Astrocyte (in vitro differentiated cells and primary cell): ENCODE measurements around the gene RAD51AP1. TPM values are rescaled to one million over a fixed set of nuclear protein-coding genes. Genes with fewer than 3 reads are reported as not detected.
A peak's percentile ranks its signal among the peaks of the same experiment; 100 is the strongest.
"Not testable (repeated sequence)": the region's sequence is repeated elsewhere in the genome, so short reads cannot be mapped to it uniquely, and the experiment has no call there.

Experiments used
- DNase-seq: peaks from one replicate; pipeline ENCODE4 v3.0.0-alpha.2; 2010; ENCODE audit warnings: low read depth
- FAIRE-seq: peaks from 2 replicates; lab custom pipeline; 2011; peaks lifted over from hg19 to GRCh38; lab: Jason Lieb, UNC
- H2AFZ ChIP-seq: 2 replicates; pipeline ENCODE4 v1.6.0; 2012; ENCODE audit warnings: low read depth, low read length, inconsistent platforms
- H3K27ac ChIP-seq: 2 replicates; pipeline ENCODE4 v1.5.1; 2011; ENCODE audit warnings: low read depth, low read length, inconsistent platforms
- H3K27me3 ChIP-seq: 2 replicates; pipeline ENCODE4 v1.6.0; 2011; ENCODE audit warnings: low read length, inconsistent platforms; ENCODE audit not compliant: insufficient read depth
- H3K36me3 ChIP-seq: 2 replicates; pipeline ENCODE4 v1.5.1; 2011; ENCODE audit warnings: low read length, inconsistent platforms; ENCODE audit not compliant: insufficient read depth
- H3K4me1 ChIP-seq: 2 replicates; pipeline ENCODE4 v1.5.1; 2011; ENCODE audit warnings: low read length, inconsistent platforms; ENCODE audit not compliant: insufficient read depth
- H3K4me2 ChIP-seq: 2 replicates; pipeline ENCODE4 v1.6.0; 2012; ENCODE audit warnings: low read length, inconsistent platforms
- H3K4me3 ChIP-seq: 2 replicates; pipeline ENCODE4 v1.5.1; 2011; ENCODE audit warnings: low read depth, mild to moderate bottlenecking, low read length, inconsistent platforms; ENCODE audit not compliant: insufficient read depth
- H3K79me2 ChIP-seq: 2 replicates; pipeline ENCODE4 v1.6.0; 2012; ENCODE audit warnings: mild to moderate bottlenecking, low read length, inconsistent platforms; ENCODE audit not compliant: insufficient read depth
- H3K9ac ChIP-seq: 2 replicates; pipeline ENCODE4 v1.6.0; 2012; ENCODE audit warnings: mild to moderate bottlenecking, low read length, inconsistent platforms
- H3K9me3 ChIP-seq: 2 replicates; pipeline ENCODE4 v1.5.1; 2012; ENCODE audit warnings: low read depth, mild to moderate bottlenecking, low read length, inconsistent platforms; ENCODE audit not compliant: insufficient read depth
- H4K20me1 ChIP-seq: 2 replicates; pipeline ENCODE4 v1.6.0; 2012; ENCODE audit warnings: low read length, inconsistent platforms; ENCODE audit not compliant: insufficient read depth
- H3K27ac Mint-ChIP-seq: one replicate; pipeline ENCODE4 v1.8.0; 2021; ENCODE audit warnings: mild to moderate bottlenecking, mixed read lengths; ENCODE audit not compliant: unreplicated experiment
- H3K27me3 Mint-ChIP-seq: one replicate; pipeline ENCODE4 v1.8.0; 2021; ENCODE audit warnings: low read depth, mixed read lengths; ENCODE audit not compliant: unreplicated experiment
- H3K36me3 Mint-ChIP-seq: one replicate; pipeline ENCODE4 v1.8.0; 2021; ENCODE audit warnings: low read depth, mixed read lengths; ENCODE audit not compliant: unreplicated experiment
- H3K4me1 Mint-ChIP-seq: one replicate; pipeline ENCODE4 v1.8.0; 2021; ENCODE audit warnings: low read depth, mixed read lengths; ENCODE audit not compliant: unreplicated experiment
- H3K4me3 Mint-ChIP-seq: one replicate; pipeline ENCODE4 v1.8.0; 2021; ENCODE audit warnings: mild to moderate bottlenecking, moderate library complexity, mixed read lengths; ENCODE audit not compliant: unreplicated experiment
- H3K9me3 Mint-ChIP-seq: one replicate; pipeline ENCODE4 v1.8.0; 2021; ENCODE audit warnings: mild to moderate bottlenecking, mixed read lengths; ENCODE audit not compliant: unreplicated experiment
- EZH2 ChIP-seq: IDR thresholded peaks from 2 replicates; pipeline ENCODE4 v1.6.1; 2012; ENCODE audit warnings: mild to moderate bottlenecking, low read length, inconsistent platforms; ENCODE audit not compliant: insufficient read depth
- total RNA-seq: library from RNA; stranded (reverse); gene quantifications from 2 replicates; pipeline ENCODE4 v1.2.1, GENCODE V29; 2021
- TF ChIP-seq, protein P1 (sequence below): IDR thresholded peaks from 2 replicates; pipeline ENCODE4 v1.5.1; 2011; ENCODE audit warnings: low read depth, mild to moderate bottlenecking, inconsistent platforms, low read length, moderate library complexity; ENCODE audit not compliant: insufficient read depth

RAD51AP1 gene
- total RNA-seq, 1 donor from 2014 or later = 5.3 TPM

DNA sequence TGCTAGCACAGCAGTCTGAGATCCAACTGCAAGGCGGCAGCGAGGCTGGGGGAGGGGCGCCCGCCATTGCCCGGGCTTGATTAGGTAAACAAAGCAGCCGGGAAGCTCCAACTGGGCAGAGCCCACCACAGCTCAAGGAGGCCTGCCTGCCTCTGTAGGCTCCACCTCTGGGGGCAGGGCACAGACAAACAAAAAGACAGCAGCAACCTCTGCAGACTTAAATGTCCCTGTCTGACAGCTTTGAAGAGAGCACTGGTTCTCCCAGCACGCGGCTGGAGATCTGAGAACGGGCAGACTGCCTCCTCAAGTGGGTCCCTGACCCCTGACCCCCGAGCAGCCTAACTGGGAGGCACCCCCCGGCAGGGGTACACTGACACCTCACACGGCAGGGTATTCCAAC lies 29.4 kb upstream of the RAD51AP1 start:
- not testable (repeated sequence) for H2AFZ ChIP-seq, H3K9me3 ChIP-seq, H3K4me3 ChIP-seq, H3K27ac ChIP-seq, H3K27me3 Mint-ChIP-seq, H3K27me3 ChIP-seq, FAIRE-seq, H3K4me2 ChIP-seq, H3K4me1 Mint-ChIP-seq, H3K36me3 ChIP-seq, DNase-seq, H3K9me3 Mint-ChIP-seq, H3K4me3 Mint-ChIP-seq, H3K36me3 Mint-ChIP-seq, H4K20me1 ChIP-seq, H3K9ac ChIP-seq, H3K27ac Mint-ChIP-seq, H3K79me2 ChIP-seq
- peaks cover 16% of the 10 kb centered on the region for H3K4me1 ChIP-seq

DNA sequence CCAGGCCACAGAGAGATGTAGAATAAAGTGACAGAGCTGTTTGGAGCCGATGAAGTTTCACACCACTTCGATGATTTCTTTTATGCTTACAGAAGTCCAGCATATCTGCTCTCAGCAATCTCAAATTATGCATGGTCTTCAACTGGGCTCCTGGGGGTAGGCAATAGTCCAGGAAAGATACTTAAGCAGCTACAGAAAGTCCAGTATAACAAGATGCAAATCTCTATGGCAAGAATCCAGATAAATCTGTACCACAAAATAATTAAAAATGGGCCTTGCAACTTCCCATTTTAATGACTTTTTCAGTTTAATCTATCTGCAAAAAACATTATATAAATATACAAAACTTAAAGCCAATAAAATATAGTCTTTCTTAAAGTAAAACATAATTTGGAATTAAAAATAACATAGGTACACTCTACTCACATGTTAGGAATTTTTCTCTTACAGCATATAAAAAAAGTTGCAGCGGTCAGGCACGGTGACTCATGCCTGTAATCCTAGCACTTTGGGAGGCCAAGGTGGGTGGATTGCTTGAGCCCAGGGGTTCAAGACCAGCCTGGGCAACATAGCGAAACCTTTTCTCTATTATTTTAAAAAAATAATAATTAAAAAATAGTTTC lies 20.5 kb upstream of the RAD51AP1 start:
- peaks cover 4% of the 10 kb centered on the region for H3K36me3 ChIP-seq
- no peak overlapping the region for H3K27ac Mint-ChIP-seq
- no peak for TF ChIP-seq EZH2
- TF ChIP-seq, protein P1, sequence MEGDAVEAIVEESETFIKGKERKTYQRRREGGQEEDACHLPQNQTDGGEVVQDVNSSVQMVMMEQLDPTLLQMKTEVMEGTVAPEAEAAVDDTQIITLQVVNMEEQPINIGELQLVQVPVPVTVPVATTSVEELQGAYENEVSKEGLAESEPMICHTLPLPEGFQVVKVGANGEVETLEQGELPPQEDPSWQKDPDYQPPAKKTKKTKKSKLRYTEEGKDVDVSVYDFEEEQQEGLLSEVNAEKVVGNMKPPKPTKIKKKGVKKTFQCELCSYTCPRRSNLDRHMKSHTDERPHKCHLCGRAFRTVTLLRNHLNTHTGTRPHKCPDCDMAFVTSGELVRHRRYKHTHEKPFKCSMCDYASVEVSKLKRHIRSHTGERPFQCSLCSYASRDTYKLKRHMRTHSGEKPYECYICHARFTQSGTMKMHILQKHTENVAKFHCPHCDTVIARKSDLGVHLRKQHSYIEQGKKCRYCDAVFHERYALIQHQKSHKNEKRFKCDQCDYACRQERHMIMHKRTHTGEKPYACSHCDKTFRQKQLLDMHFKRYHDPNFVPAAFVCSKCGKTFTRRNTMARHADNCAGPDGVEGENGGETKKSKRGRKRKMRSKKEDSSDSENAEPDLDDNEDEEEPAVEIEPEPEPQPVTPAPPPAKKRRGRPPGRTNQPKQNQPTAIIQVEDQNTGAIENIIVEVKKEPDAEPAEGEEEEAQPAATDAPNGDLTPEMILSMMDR = no peak
- H3K27me3 ChIP-seq = no peaks in the 10 kb centered on the region
- peaks cover 1% of the 10 kb centered on the region for H3K36me3 Mint-ChIP-seq
- peak overlapping the region; percentile 42 for H3K9ac ChIP-seq
- no peak for FAIRE-seq
- peaks cover 11% of the 10 kb centered on the region for H4K20me1 ChIP-seq
- no peaks in the 10 kb centered on the region for H3K79me2 ChIP-seq
- H3K4me3 ChIP-seq = no peak overlapping the region
- H3K27me3 Mint-ChIP-seq = no peaks in the 10 kb centered on the region
- H2AFZ ChIP-seq = no peak overlapping the region
- peak overlapping the region; percentile 58 for H3K27ac ChIP-seq
- no peak overlapping the region for H3K4me3 Mint-ChIP-seq
- H3K4me2 ChIP-seq = peak overlapping the region; percentile 59
- H3K9me3 Mint-ChIP-seq = no peaks in the 10 kb centered on the region
- peak; percentile 79 for DNase-seq
- peaks cover 6% of the 10 kb centered on the region for H3K4me1 ChIP-seq
- no peaks in the 10 kb centered on the region for H3K4me1 Mint-ChIP-seq
- no peaks in the 10 kb centered on the region for H3K9me3 ChIP-seq

DNA sequence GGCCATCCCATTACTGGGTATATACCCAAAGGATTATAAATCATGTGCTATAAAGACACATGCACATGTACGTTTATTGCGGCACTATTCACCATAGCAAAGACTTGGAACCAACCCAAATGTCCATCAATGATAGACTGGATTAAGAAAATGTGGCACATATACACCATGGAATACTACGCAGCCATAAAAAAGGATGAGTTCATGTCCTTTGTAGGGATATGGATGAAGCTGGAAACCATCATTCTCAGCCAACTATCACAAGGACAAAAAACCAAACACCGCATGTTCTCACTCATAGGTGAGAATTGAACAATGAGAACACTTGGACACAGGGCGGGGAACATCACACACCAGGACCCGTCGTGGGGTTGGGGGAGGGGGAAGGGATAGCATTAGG lies 15.2 kb upstream of the RAD51AP1 start:
- H3K27me3 Mint-ChIP-seq, H3K27me3 ChIP-seq, H2AFZ ChIP-seq, H3K79me2 ChIP-seq, H3K4me3 ChIP-seq, H3K9me3 Mint-ChIP-seq, H3K36me3 Mint-ChIP-seq, H3K9me3 ChIP-seq, H3K4me2 ChIP-seq, H3K36me3 ChIP-seq, H3K27ac Mint-ChIP-seq, H3K4me1 ChIP-seq, FAIRE-seq, H3K27ac ChIP-seq, H3K4me1 Mint-ChIP-seq, H3K4me3 Mint-ChIP-seq, H3K9ac ChIP-seq, DNase-seq: not testable (repeated sequence)
- H4K20me1 ChIP-seq = peaks cover 11% of the 10 kb centered on the region
